ENCODE measurements around the gene RAB31. TPM values are rescaled to one million over a fixed set of nuclear protein-coding genes. Genes with fewer than 3 reads are reported as not detected.

Gene RAB31
- polyA plus RNA-seq, 1 of the 3 experiments (the other 2 are of a cell fraction) = 23.0 TPM

- Histone ChIP-seq H3K9me2 (no peaks in the 10 kb centered on the region), H3K4me1 (ENCODE audit: control insufficient read depth in 1 of 2, insufficient read depth in 2 of 2, low read depth in 1 of 2, low read length in 1 of 2) (peaks cover 0 to 4% of the 10 kb centered on the region in 2 experiments; a peak in 2 of 4 replicates), H4K20me1 (ENCODE audit: insufficient read depth) (no peaks in the 10 kb centered on the region), H3K9ac (no peak overlapping the region), H3K27me3 (ENCODE audit: insufficient read depth) (no peaks in the 10 kb centered on the region), H3K4me2 (no peak overlapping the region), H3K79me2 (ENCODE audit: insufficient read depth) (peaks cover 31% of the 10 kb centered on the region; the same call in 1 of the 2 replicates), H3K9me3 (no peaks in the 10 kb centered on the region), H3K4me3 (ENCODE audit: low read depth in 2 of 2, low read length in 1 of 2) (no peak overlapping the region), H3F3A (replicated peaks; ENCODE audit: insufficient read depth) (no peaks in the 10 kb centered on the region), H3K27ac (ENCODE audit: low read depth in 2 of 2, low read length in 1 of 2) (no peak overlapping the region), H2AFZ (ENCODE audit: low read depth) (no peak overlapping the region), H3K36me3 (replicated peaks in 1 of 2; ENCODE audit: control insufficient read depth in 1 of 2, insufficient read depth in 2 of 2, low read length in 1 of 2) (no peaks in the 10 kb centered on the region)
- no peak for TF ChIP-seq REST (IDR thresholded peaks at IDR 0.05; ENCODE audit: low read depth, low read length)
- TF ChIP-seq PBX3 (IDR thresholded peaks at IDR 0.05) = no peak
- no peak for TF ChIP-seq ELF1 (IDR thresholded peaks at IDR 0.05)
- TF ChIP-seq FOSL2 (IDR thresholded peaks at IDR 0.05; ENCODE audit: borderline replicate concordance, low read depth) = no peak
- no peak for TF ChIP-seq NFIC (IDR thresholded peaks at IDR 0.05; ENCODE audit: borderline replicate concordance)
- no peak for TF ChIP-seq GABPA (IDR thresholded peaks at IDR 0.05; ENCODE audit: low read depth)
- no peak for TF ChIP-seq NRF1 (IDR thresholded peaks at IDR 0.05; ENCODE audit: low read depth, low read length)
- no peak for TF ChIP-seq MAX (IDR thresholded peaks at IDR 0.05; ENCODE audit: low read depth)
- TF ChIP-seq CHD2 (IDR thresholded peaks at IDR 0.05; ENCODE audit: low read length, partially characterized antibody) = no peak
- no peak for TF ChIP-seq RFX5 (IDR thresholded peaks at IDR 0.05; ENCODE audit: low read length)
- TF ChIP-seq RAD21 (IDR thresholded peaks at IDR 0.05; ENCODE audit: low read length) = no peak
- TF ChIP-seq, protein P1, sequence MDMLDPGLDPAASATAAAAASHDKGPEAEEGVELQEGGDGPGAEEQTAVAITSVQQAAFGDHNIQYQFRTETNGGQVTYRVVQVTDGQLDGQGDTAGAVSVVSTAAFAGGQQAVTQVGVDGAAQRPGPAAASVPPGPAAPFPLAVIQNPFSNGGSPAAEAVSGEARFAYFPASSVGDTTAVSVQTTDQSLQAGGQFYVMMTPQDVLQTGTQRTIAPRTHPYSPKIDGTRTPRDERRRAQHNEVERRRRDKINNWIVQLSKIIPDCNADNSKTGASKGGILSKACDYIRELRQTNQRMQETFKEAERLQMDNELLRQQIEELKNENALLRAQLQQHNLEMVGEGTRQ (IDR thresholded peaks at IDR 0.05; ENCODE audit: borderline replicate concordance, low read depth, low read length) = no peak
- no peak for TF ChIP-seq TCF12 (IDR thresholded peaks at IDR 0.05)
- no peak for TF ChIP-seq JUND (IDR thresholded peaks at IDR 0.05)
- no peak for TF ChIP-seq EZH2phosphoT487 (IDR thresholded peaks at IDR 0.05; ENCODE audit: borderline replicate concordance, low read depth)
- no peak for TF ChIP-seq TEAD4 (IDR thresholded peaks at IDR 0.05; ENCODE audit: borderline replicate concordance, insufficient read depth)
- POLR2A ChIA-PET = no interaction called here
- DNase-seq = no peak
- WGBS (ENCODE audit: low lambda C conversion rate) = 95% methylated on average over 5 of the region's 5 CpGs
- CTCF ChIA-PET = interaction anchor here (0.9 to 1.6 kb wide), 3 partner anchors 8 to 188 kb away, joined by 3 to 7 read pairs (median 3); no protein-coding TSS in a partner anchor
Measured at GRCh38 chr18:9762526-9762925, 54.4 kb downstream of the RAB31 start.

All from SK-N-SH (cell line).